Measurements from ENCODE around the gene MTRF1.
"Not testable (repeated sequence)": the region's sequence is repeated elsewhere in the genome, so short reads cannot be mapped to it uniquely, and the experiment has no call there.

MTRF1 gene

DNA sequence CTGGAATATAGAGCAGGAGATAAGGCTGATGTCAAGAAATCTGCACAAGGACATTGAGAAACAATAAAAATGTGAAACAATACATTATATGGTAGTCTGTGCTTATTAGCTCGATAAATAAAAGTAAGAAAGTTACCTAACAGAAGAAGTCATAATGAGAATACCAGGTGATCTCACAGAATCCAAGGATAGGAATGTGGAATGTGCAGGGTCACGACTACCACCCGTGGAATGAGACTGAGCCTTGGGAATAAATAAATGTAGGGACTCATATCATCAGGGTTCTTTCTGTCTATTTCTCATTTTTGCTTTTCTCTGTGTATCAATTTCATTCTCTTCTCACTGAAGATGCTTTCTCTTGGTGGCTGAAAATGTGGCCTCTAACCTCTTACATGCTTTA is 43.0 kb downstream of the MTRF1 start:
- no peak for DNase-seq

DNA sequence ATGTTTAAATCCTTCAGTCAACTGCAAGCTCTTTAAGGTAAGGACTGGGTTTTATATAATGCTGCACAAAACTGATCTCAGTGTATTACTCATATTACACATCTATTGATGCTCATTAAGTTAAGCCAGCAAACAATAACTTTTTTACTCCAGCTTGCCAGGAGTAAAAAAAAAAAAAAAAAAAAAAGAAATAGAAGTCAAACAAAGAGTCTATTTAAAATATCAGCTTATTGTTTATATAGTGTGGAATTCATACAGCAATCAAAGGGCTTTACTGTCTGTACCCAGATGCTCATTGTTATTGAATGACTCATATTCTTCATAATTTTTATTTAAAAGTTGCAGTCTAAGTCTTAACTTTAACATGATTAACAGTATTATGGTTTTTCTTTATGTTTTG is 47.2 kb downstream of the MTRF1 start:
- no peak for DNase-seq

DNA sequence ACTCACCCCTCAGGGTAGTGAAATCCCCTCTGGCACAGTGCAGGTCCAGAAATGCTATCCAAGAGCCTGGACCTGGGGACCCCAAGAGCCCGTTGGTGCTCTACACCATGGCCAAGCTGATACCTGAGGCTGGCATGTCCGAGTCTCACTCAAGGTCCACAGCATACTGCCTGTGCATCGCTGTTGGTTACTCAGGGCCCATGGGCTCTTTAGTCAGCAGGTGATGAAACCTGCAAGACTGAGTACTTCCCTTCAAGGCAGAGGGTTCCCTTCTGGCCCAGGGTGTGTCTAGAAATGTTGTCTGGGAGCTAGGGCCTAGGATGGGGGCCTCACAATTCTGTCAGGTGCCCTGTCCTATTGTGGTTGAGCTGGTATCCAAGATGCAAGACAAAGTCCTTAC is 49.5 kb downstream of the MTRF1 start:
- no peak for DNase-seq

DNA sequence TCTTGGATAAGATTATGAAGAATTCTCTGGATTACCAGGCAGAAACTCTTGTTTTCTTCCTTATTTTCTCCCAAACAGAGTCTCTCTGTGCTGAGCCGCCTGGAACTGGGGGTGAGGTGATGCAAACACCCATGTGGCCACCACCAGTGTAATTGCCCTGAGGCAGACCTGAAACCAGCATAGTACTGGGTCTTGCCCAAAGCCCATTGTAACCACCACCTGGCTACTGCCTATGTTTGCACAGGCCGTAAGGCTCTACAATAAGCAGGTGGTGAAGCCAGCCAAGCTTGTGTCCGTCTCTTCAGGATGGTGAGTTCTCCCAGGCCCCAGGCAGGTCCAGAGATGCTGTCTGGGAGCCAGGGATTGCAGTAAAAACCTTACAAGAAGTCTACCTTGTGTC is 50.1 kb downstream of the MTRF1 start:
- no peak for DNase-seq

DNA sequence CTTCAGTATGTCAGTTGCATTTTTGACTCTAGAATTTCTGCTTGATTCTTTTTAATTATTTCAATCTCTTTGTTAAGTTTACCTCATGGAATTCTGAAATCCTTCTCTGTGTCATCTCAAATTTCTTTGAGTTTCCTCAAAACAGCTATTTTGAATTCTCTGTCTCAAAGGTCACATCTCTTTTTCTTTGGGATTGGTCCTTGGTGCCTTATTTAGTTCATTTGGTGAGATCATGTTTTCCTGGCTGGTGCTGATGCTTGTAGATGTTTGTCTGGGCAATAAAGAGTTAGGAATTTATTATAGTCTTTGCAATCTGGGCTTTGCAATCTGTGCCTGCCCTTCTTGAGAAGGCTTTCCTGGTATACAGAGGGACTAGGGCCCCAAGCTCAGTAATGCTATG is 50.5 kb downstream of the MTRF1 start:
- no peak for DNase-seq

DNA sequence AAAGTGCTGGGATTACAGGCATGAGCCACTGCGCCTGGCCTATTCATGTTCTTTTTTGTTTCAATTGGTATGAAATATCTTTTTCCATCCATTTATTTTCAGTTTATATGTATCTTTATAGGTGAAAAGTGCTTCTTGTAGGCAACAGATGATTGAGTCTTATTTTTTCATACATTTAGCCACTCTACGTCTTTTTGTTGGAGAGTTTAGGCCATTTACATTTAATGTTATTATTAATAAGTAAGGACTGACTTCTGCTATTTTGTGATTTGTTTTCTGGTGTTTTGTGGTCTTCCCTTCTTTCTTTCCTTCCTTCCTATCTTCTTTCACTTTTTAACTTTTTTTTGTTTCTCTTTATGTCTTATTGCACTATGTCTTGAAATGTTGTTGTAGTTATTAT is 52.3 kb downstream of the MTRF1 start:
- no peak for DNase-seq

DNA sequence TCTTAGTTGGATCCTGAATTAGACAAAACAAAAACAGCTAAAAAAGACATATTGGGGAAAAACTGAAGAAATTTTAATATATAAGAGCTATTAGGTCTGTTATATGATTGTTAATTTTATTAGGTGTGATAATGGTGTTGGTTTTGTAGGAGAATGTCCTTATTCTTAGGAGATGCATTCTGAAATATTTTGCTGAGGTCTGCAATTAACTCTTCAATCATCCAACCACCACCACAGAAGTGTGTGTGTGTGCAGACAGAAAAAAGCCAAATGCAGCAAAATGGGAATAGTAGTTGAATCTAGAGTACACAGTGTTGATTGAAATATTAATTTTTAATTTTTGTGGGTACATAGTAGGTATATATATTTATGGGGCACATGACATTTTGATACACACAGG is 56.9 kb downstream of the MTRF1 start:
- DNase-seq = no peak

DNA sequence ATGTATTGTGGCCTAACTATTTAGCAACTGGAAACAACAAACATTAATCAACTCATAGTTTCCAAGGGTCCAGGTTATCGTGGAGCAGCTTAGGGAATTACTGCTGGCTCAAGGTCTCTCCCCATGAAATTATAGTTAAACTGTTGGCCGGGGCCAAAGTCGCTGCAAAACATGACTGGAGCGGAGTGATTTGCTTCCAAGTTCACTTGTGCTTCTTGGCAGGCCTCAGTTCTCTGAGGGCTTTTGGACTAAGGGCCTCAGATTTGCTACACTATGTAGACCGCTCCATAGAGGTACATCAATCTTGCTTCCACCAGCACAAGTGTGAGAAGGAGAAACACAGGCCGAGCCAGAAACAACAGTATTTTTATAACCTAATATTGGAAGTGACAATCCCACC is 59.6 kb downstream of the MTRF1 start:
- DNase-seq = no peak

DNA sequence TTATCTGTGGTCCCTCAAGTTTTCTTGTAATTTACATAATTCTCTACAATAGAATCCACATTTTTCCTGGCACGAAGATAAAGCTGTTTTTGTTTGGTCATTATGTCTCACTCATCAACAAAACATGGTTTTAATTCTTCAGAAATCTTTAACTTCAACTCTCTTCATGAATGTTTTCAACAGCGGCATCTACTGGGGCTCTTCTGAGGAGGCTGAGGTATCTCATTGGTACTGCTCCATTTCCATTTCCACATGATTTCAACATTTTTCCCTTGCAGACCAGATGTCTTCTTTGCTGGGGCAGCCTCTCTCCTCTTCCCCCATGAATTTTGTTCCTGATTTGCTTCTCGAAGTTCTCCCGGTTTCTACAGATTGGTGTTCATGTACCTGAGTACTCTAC is 63.2 kb downstream of the MTRF1 start:
- no peak for DNase-seq

DNA sequence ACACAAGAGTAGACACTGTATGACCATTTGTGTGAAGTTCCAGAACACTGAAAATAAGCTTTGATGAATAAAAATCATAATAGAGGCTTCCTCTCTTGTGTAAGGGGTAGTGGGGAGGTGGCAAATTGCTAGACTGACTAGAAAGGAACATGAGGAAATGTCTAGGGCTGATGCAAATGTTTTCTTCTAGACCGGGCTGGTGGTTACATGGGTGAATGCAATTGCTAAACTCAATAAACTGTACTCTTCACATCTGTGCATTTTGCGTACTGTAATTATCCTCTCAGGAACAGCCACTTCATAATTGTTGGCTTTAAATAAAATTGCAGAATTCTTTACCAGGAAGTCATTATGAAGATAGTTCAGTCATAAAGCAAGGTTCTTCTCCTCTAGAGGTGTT is 63.9 kb downstream of the MTRF1 start:
- DNase-seq = peak; percentile 2

DNA sequence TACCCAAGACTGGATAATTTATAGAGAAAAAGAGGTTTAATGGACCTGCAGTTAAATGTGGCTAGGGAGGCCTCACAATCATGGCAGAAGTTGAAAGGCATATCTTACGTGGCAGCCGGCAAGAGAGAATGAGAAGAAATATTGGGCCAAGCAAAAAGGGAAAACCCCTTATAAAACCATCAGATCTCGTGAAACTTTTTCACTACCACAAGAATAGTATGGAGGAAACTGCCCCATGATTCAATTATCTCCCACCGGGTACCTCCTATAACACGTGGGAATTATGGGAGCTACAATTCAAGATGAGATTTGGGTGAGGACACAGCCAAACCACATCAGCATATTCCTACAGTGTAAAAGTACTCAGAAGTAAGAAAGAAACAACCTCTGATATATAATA is 64.3 kb downstream of the MTRF1 start:
- no peak for DNase-seq

DNA sequence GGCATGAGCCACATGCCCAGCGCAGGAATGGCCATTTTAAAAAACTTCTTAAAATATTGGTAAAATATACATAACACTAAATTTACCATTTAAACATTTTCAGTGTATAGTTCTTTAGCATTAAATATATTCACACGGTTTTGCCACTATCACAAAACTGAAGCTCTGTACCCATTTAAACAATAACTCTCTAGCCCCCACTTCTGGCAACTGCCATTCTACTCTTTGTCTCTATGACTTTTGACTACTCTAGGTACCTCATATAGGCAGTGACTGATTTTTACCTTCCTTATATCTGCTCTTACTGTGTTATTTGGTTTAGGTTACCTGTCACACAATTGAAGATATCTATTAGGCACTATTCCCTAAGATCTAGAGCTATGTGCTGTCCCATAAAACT is 66.8 kb downstream of the MTRF1 start:
- DNase-seq = no peak

DNA sequence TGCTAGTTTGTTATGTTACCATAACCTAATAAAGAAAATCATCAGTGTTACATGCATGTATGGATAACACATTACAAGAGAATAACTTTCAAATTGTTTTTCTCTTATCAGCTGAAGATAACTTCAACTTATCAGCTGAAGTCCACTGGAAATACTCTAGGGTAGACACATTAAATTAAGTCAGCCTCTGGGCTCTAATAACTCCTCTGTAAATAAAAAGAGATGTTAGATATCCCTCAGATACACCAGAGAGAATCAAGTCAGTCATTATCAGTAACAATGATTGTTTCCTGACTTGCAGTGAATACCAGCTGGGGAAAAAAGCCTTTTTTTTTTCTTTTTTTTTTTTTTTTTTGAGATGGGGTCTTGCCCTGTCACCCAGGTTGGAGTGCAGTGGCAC is 67.4 kb downstream of the MTRF1 start:
- no peak for DNase-seq

DNA sequence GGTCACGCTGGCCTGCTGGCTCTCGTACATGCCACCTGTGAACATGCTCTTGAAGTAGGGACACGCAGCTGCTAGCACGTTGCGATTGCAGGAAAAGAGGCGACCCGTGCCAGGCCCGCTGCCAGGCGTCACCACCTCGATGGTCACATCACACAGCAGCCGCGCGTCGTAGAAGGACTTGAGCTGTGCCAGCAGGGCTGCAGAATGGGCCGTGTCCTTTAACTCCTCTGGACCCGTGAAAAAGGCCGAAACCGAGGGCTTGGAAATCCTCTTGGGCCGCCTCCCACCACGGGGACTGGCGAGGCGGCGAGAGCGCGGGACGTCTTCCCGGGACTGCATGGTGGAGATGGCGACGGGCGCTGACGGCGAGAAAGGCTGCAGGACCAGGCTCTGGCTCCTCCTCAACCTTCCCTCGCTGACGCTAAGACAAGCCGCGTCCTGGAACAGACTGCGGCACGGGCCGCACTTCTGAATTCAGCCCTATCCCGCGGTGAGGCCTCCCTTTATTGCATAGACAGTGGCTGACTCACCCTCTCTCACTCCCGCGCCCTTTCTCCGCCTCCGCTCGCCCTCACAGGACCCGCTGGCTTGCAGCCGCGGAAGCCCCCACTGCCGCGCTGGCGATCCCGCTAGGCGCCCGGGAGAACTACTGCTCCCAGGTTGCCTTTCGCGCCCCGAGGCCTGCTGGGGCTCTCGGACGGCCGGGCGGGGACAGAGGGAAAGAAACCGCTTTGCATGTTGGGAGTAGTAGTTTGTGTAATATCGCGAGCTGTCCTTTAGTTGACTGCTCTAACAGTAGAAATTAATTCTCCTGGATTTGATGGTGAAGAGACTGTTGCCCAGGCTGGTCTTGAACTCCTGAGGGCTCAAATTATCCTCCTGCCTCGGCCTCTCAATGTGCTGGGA is 69.2 kb downstream of the MTRF1 start, which contains the start of gene KBTBD7:
Gene KBTBD7 (minus strand): TSS at position 651 of the 906 bp plus-strand sequence. CDS start 312 bp downstream, at position 339.
- peak; percentile 64 for DNase-seq

DNA sequence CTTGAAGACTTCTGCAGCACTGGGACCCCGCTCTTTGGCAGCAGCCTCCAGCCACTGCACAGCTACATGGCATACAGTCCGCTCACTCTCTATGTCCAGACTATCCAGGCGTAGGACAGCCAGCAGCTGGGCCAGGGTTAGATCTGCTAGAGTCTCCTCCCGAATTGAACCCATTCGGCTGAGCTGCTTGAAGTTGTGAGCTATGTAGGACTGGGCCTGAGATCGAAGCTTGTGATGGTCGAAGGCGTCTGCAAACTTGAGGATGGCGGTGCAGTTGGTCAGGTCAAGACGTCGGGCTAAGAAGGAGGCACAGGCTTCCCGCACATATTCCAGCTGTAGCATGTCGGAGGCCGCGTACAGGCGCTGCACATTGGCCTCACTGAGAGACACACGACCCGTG is 69.9 kb downstream of the MTRF1 start:
- DNase-seq = no peak

DNA sequence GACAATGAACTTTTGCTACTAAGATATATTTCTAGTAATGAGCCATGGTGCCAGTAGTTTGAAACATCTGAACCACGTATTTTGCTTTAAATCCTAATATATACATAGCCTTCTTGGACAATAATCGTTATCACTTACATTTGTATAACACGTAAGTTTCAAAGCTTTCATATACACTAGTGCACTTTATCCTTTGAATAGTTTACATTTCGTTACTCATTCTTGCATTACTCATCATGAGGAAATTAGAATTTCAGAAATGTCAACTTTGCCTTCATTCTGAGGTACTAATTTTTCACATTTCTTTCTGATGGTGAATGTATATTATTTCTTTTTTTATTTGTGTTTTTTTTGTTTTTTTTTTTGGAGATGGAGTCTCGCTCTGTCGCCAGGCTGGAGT is 74.8 kb downstream of the MTRF1 start:
- no peak for DNase-seq

DNA sequence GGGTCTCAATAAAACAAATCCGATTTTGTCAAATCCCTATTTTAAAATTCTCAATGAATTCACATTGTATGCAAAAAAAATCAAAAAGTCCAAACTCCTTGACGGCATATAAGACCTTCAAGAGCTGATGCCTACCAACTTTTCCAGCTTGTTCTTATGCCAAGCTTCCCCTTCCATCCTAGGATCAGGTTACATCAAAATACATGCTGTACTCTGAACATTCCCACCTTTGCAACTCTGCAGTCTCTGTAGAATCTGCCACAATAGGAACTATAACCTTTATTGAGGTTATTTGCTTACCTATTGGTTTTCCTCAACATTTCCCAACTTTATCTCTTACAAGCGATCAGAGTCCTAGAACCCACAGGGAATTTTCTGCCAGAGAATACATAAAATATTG is 76.9 kb downstream of the MTRF1 start:
- no peak for DNase-seq

DNA sequence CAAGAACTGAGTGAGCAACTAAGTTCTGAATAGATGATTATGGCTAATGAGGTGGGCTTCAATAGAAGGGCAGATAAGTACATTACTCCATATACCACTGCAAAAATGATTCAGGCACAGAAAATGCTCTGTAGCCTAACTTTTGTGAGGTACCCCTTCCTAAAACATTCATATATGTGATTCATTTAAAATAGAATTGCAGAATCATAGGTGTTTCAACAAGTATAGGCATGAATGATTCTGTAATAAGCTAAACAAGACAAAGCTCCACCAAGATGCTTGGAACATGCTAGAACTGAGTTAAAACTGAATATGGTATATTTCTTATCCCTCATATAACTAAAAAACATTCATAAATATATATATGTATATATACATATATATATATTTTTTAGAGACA is 81.1 kb downstream of the MTRF1 start:
- no peak for DNase-seq

DNA sequence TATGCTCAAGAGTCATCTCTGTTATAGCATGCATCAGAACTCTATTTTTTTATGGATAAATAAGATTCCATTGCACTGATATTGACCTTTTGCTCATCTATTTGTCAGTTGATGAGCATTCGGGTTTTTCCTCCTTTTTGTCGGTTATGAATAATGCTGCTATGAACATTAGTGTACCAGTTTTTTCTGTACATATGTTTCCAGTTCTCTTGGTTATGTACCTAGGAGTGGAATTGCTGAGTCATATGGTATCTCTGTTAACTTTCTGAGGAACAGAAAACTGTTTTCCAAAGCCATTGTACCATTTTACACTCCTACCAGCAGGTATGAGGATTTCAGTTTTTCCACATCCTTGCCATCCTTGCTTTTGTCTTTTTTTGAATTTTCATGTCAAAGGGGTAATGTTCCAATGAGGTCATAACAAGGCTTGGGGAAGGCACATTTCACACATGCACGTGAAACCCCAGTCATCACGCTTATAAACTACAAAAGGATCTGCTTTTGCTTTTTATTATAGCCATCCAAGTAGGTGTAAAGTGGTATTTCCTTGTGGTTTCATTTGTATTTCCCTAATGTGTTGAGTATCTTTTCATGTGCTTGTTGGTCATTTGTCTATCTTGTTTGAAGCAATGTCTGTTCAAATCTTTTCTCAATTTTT is 83.7 kb downstream of the MTRF1 start:
- DNase-seq = no peak

DNA sequence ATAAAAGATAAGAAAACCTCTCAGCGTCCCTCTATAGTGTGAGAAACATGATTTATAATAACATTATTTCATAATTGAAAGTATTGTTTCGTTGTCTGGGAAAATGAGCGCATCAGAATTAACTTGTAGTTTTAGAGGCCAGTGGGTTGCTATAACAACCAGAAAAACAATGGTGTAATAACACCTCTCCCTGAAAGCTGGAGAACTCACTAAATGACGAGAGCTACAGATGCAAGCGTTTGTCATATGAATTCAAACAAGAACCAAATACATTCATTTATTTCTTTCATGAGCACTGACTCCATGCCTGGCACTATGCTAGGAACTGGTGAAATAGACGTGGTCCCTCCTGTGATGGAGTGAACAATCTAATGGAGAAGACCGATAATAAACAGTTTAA is 85.3 kb downstream of the MTRF1 start:
- no peak for DNase-seq

DNA sequence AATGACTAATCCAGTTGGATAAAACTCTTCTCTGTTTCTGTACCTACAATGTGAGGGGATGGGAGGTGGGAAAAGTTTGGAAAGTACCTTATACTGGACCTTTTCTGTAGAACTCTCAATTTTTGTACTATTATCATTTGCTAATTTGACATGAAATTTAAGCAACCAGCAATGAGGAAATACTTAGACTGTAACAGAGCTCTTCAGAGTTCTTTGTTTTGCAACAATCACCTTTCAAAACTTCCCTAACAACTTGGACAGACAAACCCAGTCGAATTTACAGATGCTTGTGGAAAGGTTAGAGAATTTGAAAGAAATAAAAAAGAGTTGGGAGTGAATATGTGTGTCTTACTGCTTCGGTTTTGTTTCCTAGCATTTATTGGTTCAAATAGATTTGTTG is 85.8 kb downstream of the MTRF1 start:
- no peak for DNase-seq

DNA sequence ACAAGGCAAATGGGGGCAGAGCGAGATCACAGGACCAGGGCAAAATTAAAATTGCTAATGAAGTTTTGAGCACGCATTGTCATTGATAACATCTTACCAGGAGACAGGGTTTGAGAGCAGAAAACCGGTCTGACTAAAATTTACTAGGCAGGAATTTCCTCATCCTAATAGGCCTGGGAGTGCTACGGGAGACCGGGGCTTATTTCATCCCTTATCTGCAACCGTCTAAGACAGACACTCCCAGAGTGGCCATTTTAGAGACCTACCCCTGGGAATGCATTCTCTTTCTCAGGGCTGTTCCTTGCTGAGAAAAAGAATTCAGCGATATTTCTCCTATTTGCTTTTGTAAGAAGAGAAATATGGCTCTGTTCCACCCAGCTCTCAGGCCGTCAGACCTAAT is 87.8 kb downstream of the MTRF1 start:
- DNase-seq = not testable (repeated sequence)

Data from NCI-H774 (cell line).